GM18498 (cell line): ENCODE results near the gene ACADS.
"Not testable (repeated sequence)": the region's sequence is repeated elsewhere in the genome, so short reads cannot be mapped to it uniquely, and the experiment has no call there.

Experiments
- ATAC-seq: cut with Tn5 transposase; IDR thresholded peaks from one replicate; pipeline ENCODE4 v1.9.1; 2021; ENCODE audit warnings: mild to moderate bottlenecking, moderate library complexity; ENCODE audit not compliant: unreplicated experiment

The ACADS gene

DNA sequence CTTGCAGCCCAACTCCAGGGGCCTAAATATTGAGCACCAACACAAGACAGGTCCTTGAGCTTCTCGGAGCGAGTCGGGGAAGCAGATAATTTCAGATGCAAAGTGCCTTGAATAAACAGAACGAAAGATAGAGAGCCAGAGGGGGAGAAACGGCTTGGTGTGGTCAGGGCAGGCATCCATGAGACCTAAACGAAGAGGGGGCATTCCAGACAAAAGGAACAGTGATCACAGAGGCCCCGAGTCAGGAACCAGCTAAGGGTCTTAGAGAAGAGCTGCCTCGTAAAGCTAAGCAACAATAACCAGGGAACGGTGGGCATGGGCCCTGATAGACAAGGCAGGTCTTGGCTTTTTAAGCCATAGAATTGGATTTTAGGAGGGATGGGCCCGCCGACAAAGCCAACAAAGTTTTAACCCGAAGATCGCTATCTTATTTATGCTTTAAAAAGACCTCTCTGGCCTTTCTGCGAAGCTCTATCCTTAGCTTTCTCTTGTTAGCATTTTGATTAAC, 421 bp upstream of the ACADS start:
- no peak for ATAC-seq

DNA sequence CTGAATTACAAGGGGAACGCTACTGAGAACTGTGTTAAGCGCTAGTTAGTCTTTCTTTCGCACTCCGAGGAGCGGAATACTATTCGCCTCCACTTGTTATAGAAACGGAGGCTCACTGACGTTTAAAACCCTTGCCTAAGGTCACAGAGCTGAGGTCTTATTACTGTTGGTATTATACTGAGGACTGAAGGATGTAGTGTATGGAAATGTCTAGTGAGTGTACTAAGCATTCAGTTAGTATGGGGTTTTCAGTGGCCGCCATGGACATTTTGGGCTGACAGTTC, 826 bp downstream of the ACADS start:
- ATAC-seq, result no peak

DNA sequence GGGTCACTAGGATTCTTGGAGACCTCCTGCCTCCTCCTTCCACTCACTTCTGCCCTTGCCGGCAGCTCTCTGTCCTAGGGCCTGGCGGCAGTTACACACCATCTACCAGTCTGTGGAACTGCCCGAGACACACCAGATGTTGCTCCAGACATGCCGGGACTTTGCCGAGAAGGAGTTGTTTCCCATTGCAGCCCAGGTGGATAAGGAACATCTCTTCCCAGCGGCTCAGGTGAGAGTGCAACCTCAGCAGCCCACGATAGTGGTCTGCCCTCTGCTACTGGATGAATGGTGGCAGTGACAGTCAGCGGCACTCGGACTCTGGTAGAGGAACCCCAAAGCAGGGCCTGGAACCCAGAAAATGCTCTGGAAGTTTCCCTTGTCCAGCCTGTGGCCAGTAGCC, 1.3 kb downstream of the ACADS start:
- ATAC-seq, result no peak

DNA sequence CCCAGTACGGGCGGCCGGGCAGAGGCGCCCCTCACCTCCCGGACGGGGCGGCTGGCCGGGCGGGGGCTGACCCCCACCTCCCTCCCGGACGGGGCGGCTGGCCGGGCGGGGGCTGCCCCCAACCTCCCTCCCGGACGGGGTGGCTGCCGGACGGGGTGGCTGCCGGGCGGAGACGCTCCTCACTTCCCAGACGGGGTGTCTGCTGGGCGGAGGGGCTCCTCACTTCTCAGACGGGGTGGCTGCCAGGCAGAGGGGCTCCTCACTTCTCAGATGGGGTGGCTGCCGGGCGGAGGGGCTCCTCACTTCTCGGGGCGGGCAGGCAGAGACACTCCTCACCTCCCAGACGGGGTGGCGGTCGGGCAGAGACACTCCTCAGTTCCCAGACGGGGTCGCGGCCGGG, 6.6 kb downstream of the ACADS start:
- ATAC-seq, result not testable (repeated sequence)

DNA sequence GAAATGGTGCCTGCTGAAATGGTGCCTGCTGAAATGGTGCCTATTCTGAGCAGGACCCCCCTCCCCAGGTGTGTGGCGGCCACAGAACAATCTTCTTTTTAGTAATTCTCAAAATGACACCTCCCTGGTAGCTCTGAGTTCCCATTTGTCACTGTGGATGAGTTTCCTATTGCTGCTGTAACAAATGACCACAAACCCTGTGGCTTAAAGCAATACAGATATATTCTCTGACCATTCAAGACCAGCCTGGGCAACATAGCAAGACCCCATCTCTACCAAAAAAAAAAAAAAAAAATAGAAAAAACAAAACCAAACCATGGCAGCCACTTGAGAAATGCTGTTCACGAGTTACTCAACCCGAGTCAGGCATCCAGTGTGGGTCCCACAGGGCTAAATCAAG, 7.9 kb downstream of the ACADS start:
- no peak for ATAC-seq

DNA sequence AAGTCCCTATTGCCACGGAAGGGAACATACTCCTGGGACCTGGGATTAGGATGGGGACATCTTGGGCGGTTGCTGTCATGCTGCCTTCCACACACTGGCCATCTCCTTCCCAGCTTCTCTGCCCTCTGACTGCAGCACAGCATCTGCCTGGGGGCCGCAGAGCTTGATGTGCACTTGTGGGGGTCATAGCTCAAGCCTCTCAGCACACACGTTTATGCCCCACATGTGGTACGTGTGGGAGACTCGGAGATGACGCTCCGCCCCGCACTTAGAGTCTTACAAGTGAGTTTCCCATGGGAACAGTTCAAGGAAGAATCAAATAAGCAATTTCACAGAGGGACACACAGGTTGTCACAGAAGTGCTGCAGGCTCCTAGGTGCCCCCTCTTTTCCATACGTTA, 8.6 kb downstream of the ACADS start:
- no peak for ATAC-seq

DNA sequence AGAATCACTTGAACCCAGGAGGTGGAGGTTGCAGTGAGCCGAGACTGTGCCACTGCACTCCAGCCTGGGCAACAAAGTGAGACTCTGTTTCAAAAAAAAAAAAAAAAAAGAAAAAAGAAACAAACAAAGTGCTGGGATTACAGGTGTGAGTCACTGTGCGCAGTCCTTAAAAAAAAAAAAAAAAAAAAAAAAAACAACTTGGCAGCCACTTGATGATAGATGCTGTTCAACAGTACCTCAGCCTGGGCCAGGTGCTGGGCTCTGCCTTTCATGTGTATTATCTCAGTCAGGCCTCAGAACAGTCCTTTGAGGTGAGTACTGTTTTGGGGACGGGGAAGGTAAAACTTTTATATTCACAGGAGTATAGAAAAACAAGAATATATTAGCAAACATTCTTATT, 9.6 kb downstream of the ACADS start:
- ATAC-seq, result no peak

DNA sequence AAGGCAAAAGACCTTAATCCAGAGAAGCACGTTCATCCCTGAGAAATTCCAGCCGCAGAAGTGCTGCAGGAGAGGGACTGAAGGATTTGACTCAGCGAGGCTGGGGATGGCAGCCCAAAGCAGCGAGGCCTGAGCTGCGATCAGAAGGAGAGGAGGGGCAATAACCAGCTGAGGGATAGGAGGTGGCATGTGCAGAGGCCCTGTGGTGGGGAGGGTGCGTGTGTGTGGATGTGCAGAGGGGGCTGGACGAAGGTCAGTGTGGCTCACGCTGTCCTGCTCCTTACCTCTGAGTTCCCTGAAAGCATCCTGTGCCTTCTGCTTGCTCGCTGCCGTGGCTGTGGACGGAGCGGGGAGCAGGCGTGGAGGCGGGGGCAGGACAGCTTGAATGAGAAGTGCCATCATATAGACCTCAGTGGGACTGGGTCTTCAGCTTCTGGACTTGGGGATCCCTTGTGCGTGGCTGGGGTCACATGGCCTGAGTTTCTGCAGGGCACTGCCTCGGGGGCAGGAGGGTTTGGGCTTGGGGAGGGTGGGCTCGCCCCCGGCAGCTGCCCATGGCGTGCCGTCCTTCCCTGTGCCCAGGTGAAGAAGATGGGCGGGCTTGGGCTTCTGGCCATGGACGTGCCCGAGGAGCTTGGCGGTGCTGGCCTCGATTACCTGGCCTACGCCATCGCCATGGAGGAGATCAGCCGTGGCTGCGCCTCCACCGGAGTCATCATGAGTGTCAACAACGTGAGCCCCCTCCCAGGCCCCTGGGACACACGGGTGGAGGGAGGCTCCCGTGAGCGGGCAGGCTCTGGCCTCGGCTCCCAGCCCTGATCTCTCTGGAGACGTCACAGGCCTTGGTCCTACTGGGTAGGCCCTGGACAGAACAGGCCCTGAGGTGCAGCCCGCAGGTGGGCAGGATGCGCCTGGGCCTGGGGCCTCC, 11.0 kb downstream of the ACADS start:
- no peak for ATAC-seq

DNA sequence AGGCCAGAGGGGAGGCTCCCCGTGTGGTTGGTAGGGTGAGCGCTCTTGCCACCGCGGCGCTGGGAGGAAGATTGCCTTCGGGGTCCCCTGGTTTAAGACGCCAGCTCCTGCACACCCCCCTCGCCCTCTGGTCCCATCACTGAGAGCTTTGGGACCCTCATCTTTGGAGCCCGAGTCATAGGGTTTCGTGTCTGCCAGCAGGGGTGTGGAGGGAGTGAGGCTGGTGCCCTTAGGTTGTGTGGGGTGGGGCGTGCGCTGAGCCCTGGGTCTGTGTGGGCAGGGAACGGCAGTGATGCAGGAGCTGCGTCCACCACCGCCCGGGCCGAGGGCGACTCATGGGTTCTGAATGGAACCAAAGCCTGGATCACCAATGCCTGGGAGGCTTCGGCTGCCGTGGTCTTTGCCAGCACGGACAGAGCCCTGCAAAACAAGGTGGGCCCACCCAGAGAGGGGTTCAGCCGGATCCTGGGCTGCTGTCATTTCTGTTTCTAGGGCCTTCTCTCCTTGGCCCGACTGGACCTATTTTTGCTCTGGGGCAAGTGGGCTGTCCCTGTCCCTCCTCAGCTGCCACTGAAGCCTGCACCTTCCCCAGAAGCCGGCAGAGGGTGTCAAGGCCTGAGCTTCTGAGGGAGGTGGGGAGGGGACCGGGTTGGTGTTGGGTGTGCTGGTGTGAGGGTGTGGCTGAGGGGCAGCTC, 12.1 kb downstream of the ACADS start:
- ATAC-seq, result no peak

DNA sequence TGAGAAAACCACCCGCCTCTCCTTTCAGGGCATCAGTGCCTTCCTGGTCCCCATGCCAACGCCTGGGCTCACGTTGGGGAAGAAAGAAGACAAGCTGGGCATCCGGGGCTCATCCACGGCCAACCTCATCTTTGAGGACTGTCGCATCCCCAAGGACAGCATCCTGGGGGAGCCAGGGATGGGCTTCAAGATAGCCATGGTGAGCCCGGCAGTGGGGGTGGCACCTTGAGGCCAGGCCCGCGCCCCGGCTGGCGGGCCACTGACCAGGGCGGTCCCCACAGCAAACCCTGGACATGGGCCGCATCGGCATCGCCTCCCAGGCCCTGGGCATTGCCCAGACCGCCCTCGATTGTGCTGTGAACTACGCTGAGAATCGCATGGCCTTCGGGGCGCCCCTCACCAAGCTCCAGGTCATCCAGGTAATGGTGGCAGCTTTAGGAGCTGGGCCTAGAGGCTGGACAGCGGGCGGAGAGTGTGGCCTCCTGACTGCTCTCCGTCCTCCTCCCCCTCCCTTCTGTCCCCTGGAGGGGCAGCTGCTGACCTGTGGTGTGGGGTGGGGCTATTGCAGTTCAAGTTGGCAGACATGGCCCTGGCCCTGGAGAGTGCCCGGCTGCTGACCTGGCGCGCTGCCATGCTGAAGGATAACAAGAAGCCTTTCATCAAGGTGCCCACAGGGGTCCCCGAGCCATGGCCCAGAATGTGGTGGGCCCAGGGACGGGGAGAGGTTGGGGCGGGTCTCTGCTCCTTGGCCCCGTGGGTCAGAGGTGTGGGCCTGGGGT, 12.8 kb downstream of the ACADS start:
- no peak for ATAC-seq

DNA sequence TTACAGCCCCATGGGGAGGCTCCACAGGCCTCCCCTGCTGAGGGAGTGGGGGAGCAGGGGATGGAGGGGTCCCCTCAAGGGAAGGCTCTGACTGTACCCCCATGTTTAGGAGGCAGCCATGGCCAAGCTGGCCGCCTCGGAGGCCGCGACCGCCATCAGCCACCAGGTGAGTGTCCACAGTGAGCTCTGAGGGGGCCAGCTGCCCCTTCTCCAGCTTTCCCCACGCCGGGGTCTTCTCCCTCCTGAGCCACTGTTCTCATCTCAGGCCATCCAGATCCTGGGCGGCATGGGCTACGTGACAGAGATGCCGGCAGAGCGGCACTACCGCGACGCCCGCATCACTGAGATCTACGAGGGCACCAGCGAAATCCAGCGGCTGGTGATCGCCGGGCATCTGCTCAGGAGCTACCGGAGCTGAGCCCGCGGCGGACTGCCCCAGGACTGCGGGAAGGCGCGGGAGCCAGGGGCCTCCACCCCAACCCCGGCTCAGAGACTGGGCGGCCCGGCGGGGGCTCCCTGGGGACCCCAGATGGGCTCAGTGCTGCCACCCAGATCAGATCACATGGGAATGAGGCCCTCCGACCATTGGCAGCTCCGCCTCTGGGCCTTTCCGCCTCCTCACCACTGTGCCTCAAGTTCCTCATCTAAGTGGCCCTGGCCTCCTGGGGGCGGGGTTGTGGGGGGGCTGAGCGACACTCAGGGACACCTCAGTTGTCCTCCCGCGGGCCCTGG, 13.6 kb downstream of the ACADS start:
- no peak for ATAC-seq

DNA sequence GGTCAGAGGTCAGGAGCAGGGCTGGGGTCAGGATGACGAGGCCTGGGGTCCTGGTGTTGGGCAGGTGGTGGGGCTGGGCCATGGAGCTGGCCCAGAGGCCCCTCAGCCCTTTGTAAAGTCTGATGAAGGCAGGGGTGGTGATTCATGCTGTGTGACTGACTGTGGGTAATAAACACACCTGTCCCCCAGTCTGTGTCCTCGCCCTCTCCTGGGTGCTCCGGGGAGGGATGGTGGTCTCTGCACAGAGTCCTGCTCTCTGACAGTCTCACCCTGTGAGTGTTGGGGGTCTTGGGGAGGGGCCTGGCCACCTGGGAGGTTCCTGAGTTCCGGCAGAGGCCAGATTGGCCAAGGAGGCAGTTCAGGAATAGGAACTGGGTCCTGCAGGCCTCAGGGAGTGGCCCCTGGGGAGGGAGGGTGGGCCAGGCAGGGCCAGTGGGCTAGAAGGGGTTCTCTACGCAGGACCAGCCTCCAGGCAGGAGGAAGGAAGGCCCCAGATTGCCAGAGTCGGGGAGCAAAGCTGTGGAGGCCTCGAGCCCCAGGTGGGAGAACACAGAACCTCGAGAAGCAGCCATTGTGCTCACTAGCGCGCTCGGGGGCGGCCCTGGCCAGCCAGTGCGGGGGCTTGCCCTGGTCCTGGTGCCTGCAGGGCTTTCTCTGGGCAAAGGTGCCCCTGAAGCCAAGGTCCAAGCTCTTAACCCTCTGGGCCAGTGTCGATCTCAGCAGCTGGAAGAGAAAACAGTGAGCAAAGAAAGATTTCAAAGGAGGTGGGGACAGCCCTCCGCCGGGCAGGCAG, 14.4 kb downstream of the ACADS start:
- no peak for ATAC-seq

DNA sequence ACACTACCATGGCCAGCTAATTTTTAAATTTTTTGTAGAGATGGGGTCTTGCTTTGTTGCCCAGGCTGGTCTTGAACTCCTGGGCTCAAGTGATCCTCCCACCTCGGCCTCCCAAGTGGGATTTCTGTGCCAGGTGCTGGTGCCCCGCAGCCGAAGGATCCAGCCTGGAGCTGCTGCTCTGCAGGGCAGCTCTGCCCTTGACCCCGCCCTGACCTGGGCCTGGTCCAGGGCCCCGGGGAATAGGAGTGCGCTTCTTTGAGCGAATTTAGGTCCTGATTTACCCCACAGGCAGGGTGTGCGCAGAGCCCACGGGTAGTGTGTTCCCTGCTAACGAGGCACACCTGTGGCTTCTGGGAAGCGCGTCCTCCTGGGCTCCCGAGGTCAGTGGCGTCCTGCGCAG, 15.2 kb downstream of the ACADS start:
- no peak for ATAC-seq

DNA sequence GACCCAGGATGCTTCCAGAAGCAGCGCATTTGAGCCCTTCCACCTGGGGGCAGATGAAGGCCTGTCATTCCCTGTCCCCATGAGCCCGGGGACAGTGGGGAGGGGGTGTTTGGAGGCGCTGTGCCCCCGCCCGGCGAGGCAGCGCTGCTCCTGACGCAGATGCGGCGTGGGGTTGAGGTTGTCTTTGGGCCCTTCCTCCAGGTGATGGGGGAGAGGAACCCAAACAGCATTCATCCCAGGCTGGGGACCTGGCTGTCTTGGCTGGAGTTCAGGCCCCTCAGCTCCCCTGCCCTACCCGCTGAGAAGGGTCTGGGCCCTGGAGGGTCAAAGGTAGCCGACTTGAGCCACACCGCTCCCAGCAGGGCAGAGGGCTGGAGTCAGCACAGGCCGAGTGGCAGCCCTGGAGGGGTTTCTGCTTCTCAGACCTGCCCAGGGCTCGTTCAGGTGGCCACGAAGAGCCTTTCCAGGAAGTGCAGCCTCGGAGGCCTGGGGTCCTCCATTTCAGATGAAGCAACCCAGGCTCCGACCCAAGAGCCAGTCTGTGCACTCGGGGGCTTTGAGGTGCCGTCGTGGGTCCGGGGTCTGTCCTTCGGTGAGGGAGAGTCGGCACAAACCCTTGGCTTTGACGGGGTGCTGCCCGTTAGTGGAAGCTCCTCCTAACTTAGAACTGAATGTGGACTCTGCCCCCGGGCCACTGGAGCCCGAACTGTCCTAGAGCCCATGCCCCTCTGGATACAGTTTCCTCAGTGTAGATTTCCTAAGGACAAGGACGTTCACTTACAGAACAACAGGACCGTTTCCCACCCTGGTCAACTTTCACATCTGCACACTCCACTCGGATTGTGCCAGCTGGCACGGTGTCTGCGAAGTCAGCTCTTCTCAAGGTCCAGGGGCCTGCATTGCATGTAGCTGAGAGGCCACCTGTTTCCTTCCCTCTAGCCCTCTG, 16.1 kb downstream of the ACADS start:
- no peak for ATAC-seq

DNA sequence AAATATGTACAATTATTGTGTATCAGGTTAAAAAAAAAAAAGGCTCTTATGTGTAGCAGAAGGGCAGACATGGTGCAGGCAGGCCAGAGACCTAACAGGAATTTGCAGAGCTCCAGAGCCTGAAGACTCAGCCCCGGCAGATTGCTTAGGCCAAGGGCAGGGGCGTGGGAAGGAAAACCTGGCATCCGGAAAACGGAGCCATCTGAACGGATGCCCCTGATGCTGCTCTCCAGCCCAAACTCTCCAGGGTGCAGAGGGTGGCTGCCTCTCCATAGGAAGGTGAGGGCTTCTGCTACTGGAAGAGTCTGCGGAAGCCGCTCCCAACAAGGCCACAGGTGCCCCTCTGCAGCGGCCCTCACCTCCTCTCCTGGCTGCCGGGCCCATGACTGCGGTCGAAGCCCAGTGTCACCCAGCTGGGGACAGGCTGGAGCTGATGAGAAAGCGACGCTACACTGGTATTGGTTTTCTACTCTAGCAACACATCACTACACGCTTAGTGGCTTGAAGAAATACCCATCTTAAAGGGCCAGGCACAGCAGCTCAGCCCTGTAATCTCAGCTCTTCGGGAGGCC, 19.4 kb downstream of the ACADS start:
- ATAC-seq, result no peak

DNA sequence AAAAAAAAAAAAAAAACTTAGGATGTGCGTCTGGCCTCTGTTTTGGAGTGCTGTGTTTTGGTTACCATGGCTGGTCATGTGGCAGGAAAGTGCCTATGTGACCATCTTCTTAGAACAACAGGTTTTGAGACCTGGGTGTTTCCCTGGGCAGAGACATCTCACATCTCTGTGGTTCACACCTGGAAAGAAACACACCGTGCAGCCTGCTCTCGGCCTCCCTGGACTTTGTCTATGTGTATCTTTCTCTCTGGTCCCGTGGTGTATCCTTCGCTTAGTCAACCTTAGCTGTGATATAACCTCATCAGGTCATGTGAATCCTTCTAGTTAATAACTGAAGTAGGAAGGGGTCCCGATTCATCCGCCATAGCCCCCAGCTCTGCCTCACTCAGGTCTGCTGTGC, 22.6 kb downstream of the ACADS start:
- ATAC-seq, result no peak

DNA sequence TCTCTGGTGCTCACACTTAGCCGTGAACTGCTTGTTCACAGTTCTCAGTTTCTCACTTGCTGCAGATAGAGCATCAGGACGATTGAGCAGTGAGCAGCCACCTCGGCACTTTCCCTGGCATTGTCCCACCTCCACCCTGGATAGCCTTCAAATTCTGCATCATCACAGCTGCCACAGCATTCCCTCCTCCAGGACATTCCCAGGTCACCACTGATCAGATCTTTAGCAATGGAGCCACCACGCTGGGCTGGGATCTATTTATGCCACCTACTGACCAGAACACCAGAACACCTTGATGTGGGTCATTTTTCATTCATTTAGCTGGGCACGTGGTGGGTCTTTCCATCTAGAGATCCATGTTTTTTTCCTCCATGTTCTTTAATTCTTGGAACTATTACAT, 23.6 kb downstream of the ACADS start:
- no peak for ATAC-seq

DNA sequence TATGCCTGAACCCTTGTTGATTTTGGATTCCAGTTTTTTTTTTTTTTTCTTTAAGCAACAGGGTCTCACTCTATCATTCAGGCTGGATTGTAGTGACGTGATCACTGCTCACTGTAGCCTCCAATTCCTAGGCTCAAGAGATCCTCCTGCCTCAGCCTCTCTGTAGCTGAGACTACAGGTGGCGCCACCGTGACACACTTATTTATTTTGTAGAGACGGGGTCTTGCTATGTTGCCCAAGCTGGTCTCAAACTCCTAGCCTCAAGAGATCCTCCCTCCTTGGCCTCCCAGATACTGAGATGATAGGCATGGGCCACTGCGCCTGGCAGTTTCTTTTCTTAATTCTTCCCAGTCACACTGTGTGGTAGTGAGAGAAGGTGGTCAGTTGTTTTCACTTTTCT, 25.2 kb downstream of the ACADS start:
- ATAC-seq, result no peak

DNA sequence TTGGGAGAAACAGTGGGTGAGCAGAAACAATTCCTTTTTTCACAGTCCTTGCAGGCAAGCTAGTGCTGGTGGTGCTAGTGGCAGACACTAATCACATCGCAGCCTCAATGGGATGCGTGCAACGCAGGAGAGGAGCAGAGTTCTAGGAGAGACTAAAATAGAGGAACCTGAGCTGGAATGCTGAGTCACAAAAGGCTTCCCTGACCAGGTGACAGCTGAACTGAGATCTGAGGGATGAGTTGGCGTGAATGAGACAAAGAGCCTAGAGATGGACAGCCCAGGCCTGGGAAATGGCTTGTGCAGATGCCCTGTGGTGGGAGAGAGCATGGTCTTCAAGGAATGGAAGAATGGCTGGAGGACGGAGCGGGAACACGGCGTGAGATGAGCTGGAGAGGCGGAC, 25.8 kb downstream of the ACADS start:
- ATAC-seq, result no peak
